H9 (cell line): Measurements from ENCODE around the gene MDFI. TPM values are rescaled to one million over a fixed set of nuclear protein-coding genes. Genes with fewer than 3 reads are reported as not detected.

Experiments used
- DNase-seq: peaks from one replicate; pipeline ENCODE4 v3.0.0-alpha.2; 2017
- H2AFZ ChIP-seq: one replicate; pipeline ENCODE4 v1.6.1; 2013; ENCODE audit warnings: mild to moderate bottlenecking, low read length, control low read depth, moderate library complexity
- H2AK5ac ChIP-seq: 2 replicates; pipeline ENCODE4 v1.6.1; 2013; ENCODE audit warnings: low read length, control low read depth, mixed read lengths; ENCODE audit not compliant: insufficient read length
- H2BK120ac ChIP-seq: one replicate; pipeline ENCODE4 v1.6.1; 2013; ENCODE audit warnings: low read depth, mild to moderate bottlenecking, low read length, control low read depth, inconsistent platforms; ENCODE audit not compliant: poor library complexity, severe bottlenecking
- H2BK12ac ChIP-seq: 2 replicates; pipeline ENCODE4 v1.6.1; 2013; ENCODE audit warnings: low read length, control low read depth, mixed read lengths, low read depth; ENCODE audit not compliant: insufficient read length
- H2BK15ac ChIP-seq: 2 replicates; pipeline ENCODE4 v1.6.1; 2013; ENCODE audit warnings: low read depth, low read length, control low read depth
- H2BK20ac ChIP-seq: one replicate; pipeline ENCODE4 v1.6.1; 2013; ENCODE audit warnings: low read depth, mild to moderate bottlenecking, low read length, control low read depth, inconsistent platforms; ENCODE audit not compliant: poor library complexity, severe bottlenecking
- H2BK5ac ChIP-seq: 2 replicates; pipeline ENCODE4 v1.6.1; 2013; ENCODE audit warnings: low read length, control low read depth, mixed read lengths; ENCODE audit not compliant: insufficient read length
- H3K14ac ChIP-seq: 2 replicates; pipeline ENCODE4 v1.6.1; 2013; ENCODE audit warnings: low read length, control low read depth; ENCODE audit not compliant: insufficient read depth
- H3K18ac ChIP-seq: 2 replicates; pipeline ENCODE4 v1.6.1; 2013; ENCODE audit warnings: low read depth, mild to moderate bottlenecking, mixed read lengths, low read length, control low read depth; ENCODE audit not compliant: insufficient read length
- H3K23ac ChIP-seq: 2 replicates; pipeline ENCODE4 v1.6.1; 2013; ENCODE audit warnings: low read length, control low read depth, mixed read lengths, low read depth; ENCODE audit not compliant: insufficient read length
- H3K23me2 ChIP-seq: 2 replicates; pipeline ENCODE4 v1.6.1; 2013; ENCODE audit warnings: low read depth, mild to moderate bottlenecking, mixed read lengths, low read length, control low read depth; ENCODE audit not compliant: insufficient read length, poor library complexity, severe bottlenecking
- H3K27ac ChIP-seq: 2 replicates; pipeline ENCODE4 v1.5.1; 2013; ENCODE audit warnings: low read length, control low read depth, mixed read lengths, low read depth; ENCODE audit not compliant: insufficient read length
- H3K27me3 ChIP-seq: 2 replicates; pipeline ENCODE4 v1.6.1; 2013; ENCODE audit warnings: low read length, control low read depth, inconsistent platforms; ENCODE audit not compliant: insufficient read depth
- H3K4ac ChIP-seq: 2 replicates; pipeline ENCODE4 v1.6.1; 2013; ENCODE audit warnings: low read depth, mild to moderate bottlenecking, control low read depth, inconsistent platforms, low read length, moderate library complexity
- H3K4me1 ChIP-seq: 2 replicates; pipeline ENCODE4 v1.6.1; 2013; ENCODE audit warnings: low read length, control low read depth, inconsistent platforms; ENCODE audit not compliant: insufficient read depth
- H3K4me2 ChIP-seq: 2 replicates; pipeline ENCODE4 v1.6.1; 2013; ENCODE audit warnings: low read length, control low read depth, mixed read lengths; ENCODE audit not compliant: insufficient read length, insufficient read depth
- H3K56ac ChIP-seq: 2 replicates; pipeline ENCODE4 v1.6.1; 2013; ENCODE audit warnings: low read depth, mild to moderate bottlenecking, mixed read lengths, low read length, control low read depth; ENCODE audit not compliant: insufficient read length
- H3K79me1 ChIP-seq: 2 replicates; pipeline ENCODE4 v1.6.1; 2013; ENCODE audit warnings: low read depth, mild to moderate bottlenecking, moderate library complexity, low read length, control low read depth, inconsistent platforms; ENCODE audit not compliant: insufficient read depth, poor library complexity, severe bottlenecking
- H3K79me2 ChIP-seq: 2 replicates; pipeline ENCODE4 v1.6.1; 2013; ENCODE audit warnings: low read length, control low read depth, inconsistent platforms; ENCODE audit not compliant: insufficient read depth
- H3K9ac ChIP-seq: 2 replicates; pipeline ENCODE4 v1.6.1; 2013; ENCODE audit warnings: low read length, control low read depth, mixed read lengths; ENCODE audit not compliant: insufficient read length; ENCODE audit errors: extremely low read depth
- H3K9me3 ChIP-seq: one replicate; pipeline ENCODE4 v1.6.1; 2013; ENCODE audit warnings: low read depth, low read length, inconsistent platforms; ENCODE audit not compliant: control insufficient read depth
- H3T11ph ChIP-seq: one replicate; pipeline ENCODE4 v1.6.1; 2013; ENCODE audit warnings: mild to moderate bottlenecking, low read length, control low read depth, inconsistent platforms
- H4K20me1 ChIP-seq: one replicate; pipeline ENCODE4 v1.6.1; 2013; ENCODE audit not compliant: control insufficient read depth, insufficient read length, insufficient read depth
- H4K5ac ChIP-seq: 2 replicates; pipeline ENCODE4 v1.6.1; 2013; ENCODE audit warnings: low read depth, mild to moderate bottlenecking, mixed read lengths, low read length, control low read depth; ENCODE audit not compliant: insufficient read length
- H4K8ac ChIP-seq: replicated peaks from 2 replicates; pipeline ENCODE4 v1.6.1; 2013; ENCODE audit warnings: low read length, control low read depth, mixed read lengths, low read depth; ENCODE audit not compliant: insufficient read length
- H4K91ac ChIP-seq: 2 replicates; pipeline ENCODE4 v1.6.1; 2013; ENCODE audit warnings: low read depth, mild to moderate bottlenecking, moderate library complexity, mixed read lengths, low read length, control low read depth; ENCODE audit not compliant: insufficient read length
- H3K27ac Mint-ChIP-seq, 3 experiments: 2 replicates in 2 of 3; 3 replicates in 1 of 3; pipeline ENCODE4 v1.8.0; 2020 to 2021; ENCODE audit warnings: mixed read lengths in 3 of 3, mild to moderate bottlenecking in 1 of 3, moderate library complexity in 1 of 3
- H3K27me3 Mint-ChIP-seq: 2 replicates; pipeline ENCODE4 v1.8.0; 2021; ENCODE audit warnings: low read depth, mild to moderate bottlenecking, moderate library complexity, mixed read lengths
- H3K36me3 Mint-ChIP-seq, 3 experiments: 2 replicates in 2 of 3; 3 replicates in 1 of 3; pipeline ENCODE4 v1.8.0; 2020 to 2021; ENCODE audit warnings: low read depth in 3 of 3, mixed read lengths in 3 of 3; ENCODE audit not compliant: insufficient read depth in 1 of 3
- H3K4me1 Mint-ChIP-seq, 2 experiments: 2 replicates each; pipeline ENCODE4 v1.8.0; 2020; ENCODE audit warnings: mixed read lengths in 2 of 2
- H3K4me3 Mint-ChIP-seq, 2 experiments: 2 replicates in 1 of 2; 3 replicates in 1 of 2; pipeline ENCODE4 v1.8.0; 2020 to 2021; ENCODE audit warnings: mild to moderate bottlenecking in 2 of 2, mixed read lengths in 2 of 2, moderate library complexity in 1 of 2
- H3K9me3 Mint-ChIP-seq, 2 experiments: 2 replicates in 1 of 2; 3 replicates in 1 of 2; pipeline ENCODE4 v1.8.0; 2020; ENCODE audit warnings: mild to moderate bottlenecking in 2 of 2, mixed read lengths in 2 of 2, moderate library complexity in 1 of 2
- WGBS: extraction: QIAGEN DNeasy Blood & Tissue Kit; methylation state at CpG from one replicate; pipeline ENCODE4 v1.1.7; 2013; ENCODE audit warnings: missing lambda C conversion rate, low lambda C conversion rate, mixed read lengths; ENCODE audit not compliant: insufficient read length; ENCODE audit errors: extremely low coverage; 5-methylcytosine and 5-hydroxymethylcytosine counted together
- total RNA-seq: library from RNA; stranded (reverse); gene quantifications from 2 replicates; pipeline ENCODE4 v1.2.1, GENCODE V29; 2021
- TF ChIP-seq, protein P1 (sequence below): fragments of 200-600 bp; sonication (generic); conservative IDR thresholded peaks from 3 replicates; pipeline ENCODE4 v1.8.0; 2021; ENCODE audit warnings: antibody characterized with exemption, mild to moderate bottlenecking

Gene MDFI
- total RNA-seq, 1 experiment from 2014 or later: 45.0 TPM

DNA sequence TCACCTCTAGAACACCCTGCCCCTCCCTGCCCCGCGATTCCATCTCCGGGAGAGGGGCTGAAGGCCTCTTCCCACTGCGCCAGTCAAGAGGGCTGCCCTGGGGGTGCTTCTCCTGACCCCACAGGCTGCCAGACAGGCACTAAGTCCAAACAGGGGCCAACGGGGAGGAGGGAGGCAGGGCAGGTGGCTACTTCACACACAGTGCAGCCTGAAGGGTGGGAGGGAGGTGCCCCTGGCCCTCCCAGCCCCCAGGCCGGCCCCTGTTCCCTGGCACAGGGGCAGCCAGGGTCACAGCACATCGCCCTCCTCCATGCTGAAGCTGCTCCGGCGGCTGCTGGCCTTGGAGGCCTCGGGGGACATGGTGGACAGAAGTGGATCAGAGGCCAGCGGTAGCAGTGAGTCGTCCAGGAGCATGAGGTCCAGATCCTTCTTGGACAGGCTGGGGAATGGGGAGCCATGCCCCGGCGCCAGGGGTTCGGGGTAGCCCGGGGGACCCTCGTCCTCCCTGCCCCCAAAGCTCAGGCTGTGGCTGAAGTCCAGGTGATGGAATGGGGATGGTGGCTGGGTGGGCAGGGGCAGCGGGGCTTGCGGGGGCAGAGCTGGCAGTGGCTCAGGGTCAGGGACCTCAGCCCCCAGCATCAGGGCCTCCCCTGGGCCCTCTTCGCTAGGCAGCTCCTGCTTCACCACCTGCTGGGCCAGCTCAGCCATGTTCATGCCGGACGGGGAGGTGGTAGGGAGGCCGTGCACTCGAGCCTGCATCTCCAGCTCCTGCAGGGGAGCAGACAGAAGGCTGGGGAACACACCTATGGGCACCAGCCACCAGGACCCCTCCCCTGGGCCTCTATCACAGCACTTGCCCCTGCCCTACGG lies 46.3 kb downstream of the MDFI start:
- Histone ChIP-seq H3K27ac (no peak overlapping the region), H2BK15ac (no peak overlapping the region), H3K27me3 (no peaks in the 10 kb centered on the region), H3K23me2 (no peaks in the 10 kb centered on the region), H3K79me1 (no peaks in the 10 kb centered on the region), H3K4me2 (no peak overlapping the region), H4K5ac (no peak overlapping the region), H2AK5ac (no peak overlapping the region), H3K14ac (no peak overlapping the region; the same call in 1 of the 2 replicates), H3K79me2 (no peaks in the 10 kb centered on the region), H3K23ac (no peak overlapping the region), H3K18ac (no peak overlapping the region), H3K4ac (no peak overlapping the region), H3K4me1 (peaks cover 7% of the 10 kb centered on the region; the same call in 1 of the 2 replicates), H2BK20ac (no peak overlapping the region), H2AFZ (no peak overlapping the region), H3T11ph (no peak overlapping the region), H2BK12ac (no peak overlapping the region), H3K9me3 (no peaks in the 10 kb centered on the region), H3K56ac (no peak overlapping the region), H3K9ac (no peak overlapping the region), H4K91ac (no peak overlapping the region), H2BK120ac (no peak overlapping the region), H2BK5ac (no peak overlapping the region), H4K8ac (no peak overlapping the region), H4K20me1 (no peaks in the 10 kb centered on the region)
- WGBS: no CpG with 5 or more reads among the region's 25 CpGs
- Mint-ChIP-seq H3K4me1 (peaks cover 31 to 49% of the 10 kb centered on the region in 2 experiments), H3K27ac (no peak overlapping the region), H3K27me3 (peaks cover 13% of the 10 kb centered on the region), H3K4me3 (no peak overlapping the region), H3K9me3 (no peaks in the 10 kb centered on the region), H3K36me3 (no peaks in the 10 kb centered on the region; a peak in 2 of 7 replicates)
- TF ChIP-seq, protein P1, sequence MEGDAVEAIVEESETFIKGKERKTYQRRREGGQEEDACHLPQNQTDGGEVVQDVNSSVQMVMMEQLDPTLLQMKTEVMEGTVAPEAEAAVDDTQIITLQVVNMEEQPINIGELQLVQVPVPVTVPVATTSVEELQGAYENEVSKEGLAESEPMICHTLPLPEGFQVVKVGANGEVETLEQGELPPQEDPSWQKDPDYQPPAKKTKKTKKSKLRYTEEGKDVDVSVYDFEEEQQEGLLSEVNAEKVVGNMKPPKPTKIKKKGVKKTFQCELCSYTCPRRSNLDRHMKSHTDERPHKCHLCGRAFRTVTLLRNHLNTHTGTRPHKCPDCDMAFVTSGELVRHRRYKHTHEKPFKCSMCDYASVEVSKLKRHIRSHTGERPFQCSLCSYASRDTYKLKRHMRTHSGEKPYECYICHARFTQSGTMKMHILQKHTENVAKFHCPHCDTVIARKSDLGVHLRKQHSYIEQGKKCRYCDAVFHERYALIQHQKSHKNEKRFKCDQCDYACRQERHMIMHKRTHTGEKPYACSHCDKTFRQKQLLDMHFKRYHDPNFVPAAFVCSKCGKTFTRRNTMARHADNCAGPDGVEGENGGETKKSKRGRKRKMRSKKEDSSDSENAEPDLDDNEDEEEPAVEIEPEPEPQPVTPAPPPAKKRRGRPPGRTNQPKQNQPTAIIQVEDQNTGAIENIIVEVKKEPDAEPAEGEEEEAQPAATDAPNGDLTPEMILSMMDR: no peak
- DNase-seq: no peak
